HCT116 (cell line): ENCODE measurements around the gene DDX10. TPM values are rescaled to one million over a fixed set of nuclear protein-coding genes. Genes with fewer than 3 reads are reported as not detected.

Source experiments
- ATAC-seq: fragments of 200-7000 bp; cut with Tn5 transposase; 2 replicates; pipeline ENCODE4 v1.9.1; 2020; ENCODE audit warnings: mild to moderate bottlenecking, moderate library complexity
- BruUV-seq: library from RNA; stranded (reverse); fragments of 400-500 nt; replicated peaks from 2 replicates; lab custom pipeline; 2021; lab: Mats Ljungman, UMichigan
- CTCF ChIA-PET: fragments of 300-600 bp; sonication (Branson Sonifier 250); formaldehyde crosslinking; loops from one replicate; lab custom pipeline; 2021; ENCODE audit warnings: antibody characterized with exemption; lab: Charles Lee
- POLR2A ChIA-PET: fragments of 300-600, 350-600 bp; sonication (Branson Sonifier 250); formaldehyde crosslinking; loops from one replicate; lab custom pipeline; 2021; ENCODE audit warnings: antibody characterized with exemption; lab: Charles Lee
- RAD21 ChIA-PET, 2 experiments: fragments of 300-600 bp; sonication (Branson Sonifier 250); formaldehyde crosslinking; loops; one replicate each; lab custom pipeline; 2023; ENCODE audit warnings: low total read pairs in 2 of 2; ENCODE audit not compliant: uncharacterized antibody in 2 of 2, unreplicated experiment in 2 of 2, low non-redundant PET in 1 of 2; lab: Charles Lee
- DNase-seq: peaks from one replicate; pipeline ENCODE4 v3.0.0-alpha.2; 2010; ENCODE audit warnings: low read depth, low spot score
- H2AFZ ChIP-seq: fragments of 200-600 bp; shearing (Covaris generic), sonication (generic); 2 replicates; pipeline ENCODE4 v1.6.1; 2017; ENCODE audit warnings: low read depth, mixed run types, mixed read lengths, antibody characterized with exemption, low read length; ENCODE audit not compliant: poor library complexity, severe bottlenecking
- H3K27ac ChIP-seq: 2 replicates; pipeline ENCODE4 v1.5.1; 2012; ENCODE audit warnings: low read depth, low read length
- H3K27me3 ChIP-seq: fragments of 200-600 bp; sonication (generic); 2 replicates; pipeline ENCODE4 v1.6.1; 2016; ENCODE audit warnings: mixed run types, low read length, mixed read lengths; ENCODE audit not compliant: insufficient read depth
- H3K36me3 ChIP-seq, 2 experiments: fragments of 200-500 bp in 1 of 2; fragments of 200-600 bp in 1 of 2; sonication (Bioruptor generic) in 1 of 2; sonication (generic) in 1 of 2; 2 replicates each; pipeline versions ENCODE4 v1.5.1 to v1.6.1; 2014 to 2016; ENCODE audit warnings: low read length in 2 of 2, inconsistent platforms in 1 of 2, mixed read lengths in 1 of 2, mixed run types in 1 of 2; ENCODE audit not compliant: insufficient read depth in 2 of 2, control insufficient read depth in 1 of 2
- H3K4me1 ChIP-seq, 2 experiments: fragments of 200-600 bp in 1 of 2; sonication (generic) in 1 of 2; 2 replicates each; pipeline versions ENCODE4 v1.5.1 to v1.6.1; 2012 to 2017; ENCODE audit warnings: low read length in 2 of 2, inconsistent platforms in 1 of 2, mild to moderate bottlenecking in 1 of 2, mixed read lengths in 1 of 2, mixed run types in 1 of 2, moderate library complexity in 1 of 2; ENCODE audit not compliant: insufficient read depth in 2 of 2, control insufficient read depth in 1 of 2
- H3K4me2 ChIP-seq: fragments of 200-600 bp; sonication (generic); 2 replicates; pipeline ENCODE4 v1.6.1; 2017; ENCODE audit warnings: mixed run types, low read length, mixed read lengths
- H3K4me3 ChIP-seq, 2 experiments: fragments of 200-600 bp in 1 of 2; sonication (generic) in 1 of 2; replicated peaks in 1 of 2; 2 replicates each; pipeline ENCODE4 v1.5.1; 2011 to 2016; ENCODE audit warnings: low read length in 2 of 2, control low read depth in 1 of 2, low read depth in 1 of 2, mild to moderate bottlenecking in 1 of 2, mixed read lengths in 1 of 2, mixed run types in 1 of 2
- H3K79me2 ChIP-seq: fragments of 200-600 bp; sonication (generic); 2 replicates; pipeline ENCODE4 v1.6.1; 2017; ENCODE audit warnings: mild to moderate bottlenecking, mixed run types, low read length, moderate library complexity, mixed read lengths; ENCODE audit not compliant: insufficient read depth
- H3K9ac ChIP-seq: fragments of 200-600 bp; sonication (generic); 2 replicates; pipeline ENCODE4 v1.6.1; 2016; ENCODE audit warnings: low read length, mixed read lengths
- H3K9me2 ChIP-seq: fragments of 200-600 bp; sonication (generic), shearing (Covaris generic); 2 replicates; pipeline ENCODE4 v1.6.1; 2017; ENCODE audit warnings: mixed run types, mild to moderate bottlenecking, moderate library complexity; ENCODE audit not compliant: insufficient read depth
- H3K9me3 ChIP-seq, 2 experiments: fragments of 200-500 bp in 1 of 2; fragments of 200-600 bp in 1 of 2; sonication (Bioruptor generic) in 1 of 2; sonication (generic) in 1 of 2; 2 replicates each; pipeline ENCODE4 v1.6.1; 2014 to 2017; ENCODE audit warnings: low read length in 2 of 2, mixed read lengths in 2 of 2, inconsistent platforms in 1 of 2, low read depth in 1 of 2, mild to moderate bottlenecking in 1 of 2, mixed run types in 1 of 2, moderate library complexity in 1 of 2; ENCODE audit not compliant: control insufficient read depth in 1 of 2, insufficient read depth in 1 of 2
- H4K20me1 ChIP-seq: fragments of 200-600 bp; sonication (generic), shearing (Covaris generic); 2 replicates; pipeline ENCODE4 v1.6.1; 2017; ENCODE audit warnings: mixed run types, mild to moderate bottlenecking, moderate library complexity; ENCODE audit not compliant: insufficient read depth
- EGR1 ChIP-seq: IDR thresholded peaks from 2 replicates; pipeline ENCODE4 v1.6.1; 2012; ENCODE audit warnings: low read depth
- EZH2phosphoT487 ChIP-seq: fragments of 200-600 bp; IDR thresholded peaks from 2 replicates; pipeline ENCODE4 v1.6.1; 2018; ENCODE audit warnings: antibody characterized with exemption, borderline replicate concordance
- JUND ChIP-seq: IDR thresholded peaks from 2 replicates; pipeline ENCODE4 v1.6.1; 2012
- SRF ChIP-seq: IDR thresholded peaks from 2 replicates; pipeline ENCODE4 v1.6.1; 2012; ENCODE audit warnings: low read depth
- TCF7L2 ChIP-seq: IDR thresholded peaks from 2 replicates; pipeline ENCODE4 v1.7.0; 2011; ENCODE audit warnings: borderline replicate concordance, inconsistent platforms; ENCODE audit not compliant: insufficient read depth, insufficient read length; ENCODE audit errors: extremely low read depth
- ZNF274 ChIP-seq: fragments of 200-500 bp; sonication (Bioruptor generic); IDR thresholded peaks from 2 replicates; pipeline ENCODE4 v1.6.1; 2014; ENCODE audit warnings: mild to moderate bottlenecking, low read depth, low read length, inconsistent platforms
- intact Hi-C: fragments of 100-400 bp; cut with micrococcal nuclease; formaldehyde crosslinking; loops from 2 replicates; pipeline ENCODE4 v1.10.0; 2022
- total RNA-seq: library from RNA; stranded (reverse); gene quantifications from one replicate; pipeline ENCODE4 v1.2.1, GENCODE V29; 2021; ENCODE audit not compliant: unreplicated experiment

DDX10 gene
- total RNA-seq, 1 experiment from 2014 or later = 66.5 TPM

DNA sequence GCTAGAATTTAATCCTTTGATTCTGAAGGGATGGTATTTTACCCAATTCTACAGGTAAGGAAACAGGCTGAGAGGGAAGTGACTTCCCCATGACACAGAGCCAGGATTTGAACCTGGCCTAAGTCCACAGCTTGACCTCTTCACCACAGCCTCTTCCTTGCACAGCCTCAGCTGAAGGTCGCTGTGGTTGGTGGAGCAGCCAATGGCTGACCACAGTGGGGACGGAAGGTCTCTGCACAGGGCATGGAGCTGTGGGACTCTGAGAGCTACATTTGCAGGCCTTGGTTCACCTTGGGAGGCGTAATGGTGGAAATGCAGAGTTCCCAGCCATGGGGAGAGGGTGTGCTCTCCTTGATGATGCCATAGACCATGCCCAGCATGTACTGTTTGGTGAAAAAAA is 295.0 kb downstream of the DDX10 start:
- Histone ChIP-seq H3K4me1 (peaks cover 37 to 41% of the 10 kb centered on the region in 2 experiments), H4K20me1 (no peaks in the 10 kb centered on the region), H3K27me3 (no peaks in the 10 kb centered on the region), H3K4me3 (no peak overlapping the region), H3K9me2 (no peaks in the 10 kb centered on the region), H3K27ac (peak overlapping the region; percentile 14; the same call in 1 of the 2 replicates), H3K36me3 (no peaks in the 10 kb centered on the region), H3K9me3 (no peaks in the 10 kb centered on the region), H3K4me2 (peak overlapping the region; percentile 24; the same call in 1 of the 2 replicates), H3K79me2 (no peaks in the 10 kb centered on the region), H3K9ac (no peak overlapping the region), H2AFZ (no peak overlapping the region)
- BruUV-seq = no TSS peak
- ATAC-seq = no peak
- intact Hi-C loops = no loop called here
- TF ChIP-seq EZH2phosphoT487 (no peak), ZNF274 (no peak), SRF (no peak), EGR1 (no peak)
- RAD21 ChIA-PET = no interaction called here
- no peak for DNase-seq
- POLR2A ChIA-PET = no interaction called here
- CTCF ChIA-PET = no interaction called here

DNA sequence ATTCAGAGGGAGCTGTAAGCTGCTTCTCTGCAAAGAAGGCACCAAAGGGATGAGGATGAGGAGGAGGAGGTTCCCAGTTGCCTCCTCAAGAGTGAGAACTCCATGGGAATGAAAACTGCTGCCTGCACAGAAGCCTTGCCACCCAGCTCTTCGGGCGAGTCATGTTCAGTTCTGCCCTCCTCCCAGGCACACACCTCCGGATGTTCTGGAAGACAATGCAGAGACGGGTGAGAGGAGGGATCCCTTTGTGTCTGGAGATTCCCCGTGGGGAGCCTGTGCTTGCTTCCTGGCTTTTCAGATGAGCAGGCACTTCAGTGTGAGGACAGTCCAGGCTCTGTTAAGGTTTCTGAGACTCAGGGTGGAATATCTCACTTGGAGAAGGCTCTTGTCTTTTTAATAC is 295.6 kb downstream of the DDX10 start:
- ChIA-PET RAD21 (no interaction called here), POLR2A (no interaction called here)
- H3K27me3 ChIP-seq = no peaks in the 10 kb centered on the region

More for the DNA sequence above, 295.6 kb downstream of the DDX10 start:
- DNase-seq (no peak), ATAC-seq (peak; percentile 53)
- Histone ChIP-seq H3K9ac (no peak overlapping the region), H3K4me2 (peak overlapping the region; percentile 24), H4K20me1 (no peaks in the 10 kb centered on the region), H3K9me3 (no peaks in the 10 kb centered on the region), H3K4me3 (no peak overlapping the region), H3K4me1 (peaks cover 37 to 41% of the 10 kb centered on the region in 2 experiments), H3K79me2 (no peaks in the 10 kb centered on the region), H2AFZ (no peak overlapping the region), H3K9me2 (no peaks in the 10 kb centered on the region), H3K27ac (peak overlapping the region; percentile 14; the same call in 1 of the 2 replicates), H3K36me3 (no peaks in the 10 kb centered on the region)
- CTCF ChIA-PET = no interaction called here
- intact Hi-C loops = no loop called here
- no TSS peak for BruUV-seq
- TF ChIP-seq TCF7L2 (peak; percentile 60), JUND (no peak; the same call in 1 of the 2 replicates)
